ENCODE measurements around the gene NTRK1.

GRCh38 chr1:156924478-156925153 lies 64.0 kb downstream of the NTRK1 start:
- TF ChIP-seq, protein P1, sequence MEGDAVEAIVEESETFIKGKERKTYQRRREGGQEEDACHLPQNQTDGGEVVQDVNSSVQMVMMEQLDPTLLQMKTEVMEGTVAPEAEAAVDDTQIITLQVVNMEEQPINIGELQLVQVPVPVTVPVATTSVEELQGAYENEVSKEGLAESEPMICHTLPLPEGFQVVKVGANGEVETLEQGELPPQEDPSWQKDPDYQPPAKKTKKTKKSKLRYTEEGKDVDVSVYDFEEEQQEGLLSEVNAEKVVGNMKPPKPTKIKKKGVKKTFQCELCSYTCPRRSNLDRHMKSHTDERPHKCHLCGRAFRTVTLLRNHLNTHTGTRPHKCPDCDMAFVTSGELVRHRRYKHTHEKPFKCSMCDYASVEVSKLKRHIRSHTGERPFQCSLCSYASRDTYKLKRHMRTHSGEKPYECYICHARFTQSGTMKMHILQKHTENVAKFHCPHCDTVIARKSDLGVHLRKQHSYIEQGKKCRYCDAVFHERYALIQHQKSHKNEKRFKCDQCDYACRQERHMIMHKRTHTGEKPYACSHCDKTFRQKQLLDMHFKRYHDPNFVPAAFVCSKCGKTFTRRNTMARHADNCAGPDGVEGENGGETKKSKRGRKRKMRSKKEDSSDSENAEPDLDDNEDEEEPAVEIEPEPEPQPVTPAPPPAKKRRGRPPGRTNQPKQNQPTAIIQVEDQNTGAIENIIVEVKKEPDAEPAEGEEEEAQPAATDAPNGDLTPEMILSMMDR (IDR thresholded peaks at IDR 0.05) = no peak
- no peak for TF ChIP-seq POLR2A (IDR thresholded peaks at IDR 0.05)

Data from testis (tissue), 2 donors.